ENCODE data around the gene CAPN8. TPM values are rescaled to one million over a fixed set of nuclear protein-coding genes. Genes with fewer than 3 reads are reported as not detected.

CAPN8 gene
- total RNA-seq, 1 donor from 2014 or later = not detected

DNA sequence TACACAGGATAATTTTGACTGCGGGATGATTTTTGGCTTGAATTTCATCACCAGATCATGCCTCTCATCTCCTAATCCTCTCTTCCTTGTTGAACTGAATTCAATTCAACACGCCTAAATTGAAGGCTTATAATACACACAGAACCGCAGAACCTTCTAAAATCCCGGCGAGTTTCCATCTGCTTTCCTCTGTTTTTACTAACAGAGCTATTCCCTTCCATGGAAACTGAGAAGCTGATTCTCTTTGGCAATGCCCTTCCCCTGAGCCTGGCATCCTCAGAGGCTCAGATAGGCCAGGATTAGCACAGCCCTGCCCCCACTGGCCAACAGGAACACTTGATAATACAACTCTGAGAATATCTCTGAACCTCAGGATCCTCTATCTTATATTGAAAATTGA lies 130.2 kb downstream of the CAPN8 start:
- H3K36me3 ChIP-seq (ENCODE audit: control insufficient read depth, insufficient read depth, low read length) = no peaks in the 10 kb centered on the region
- H3K27me3 ChIP-seq (ENCODE audit: control insufficient read depth, insufficient read depth, low read length) = peaks cover 17% of the 10 kb centered on the region
- no peak for DNase-seq (ENCODE audit: low read depth)
- TF ChIP-seq, protein P1, sequence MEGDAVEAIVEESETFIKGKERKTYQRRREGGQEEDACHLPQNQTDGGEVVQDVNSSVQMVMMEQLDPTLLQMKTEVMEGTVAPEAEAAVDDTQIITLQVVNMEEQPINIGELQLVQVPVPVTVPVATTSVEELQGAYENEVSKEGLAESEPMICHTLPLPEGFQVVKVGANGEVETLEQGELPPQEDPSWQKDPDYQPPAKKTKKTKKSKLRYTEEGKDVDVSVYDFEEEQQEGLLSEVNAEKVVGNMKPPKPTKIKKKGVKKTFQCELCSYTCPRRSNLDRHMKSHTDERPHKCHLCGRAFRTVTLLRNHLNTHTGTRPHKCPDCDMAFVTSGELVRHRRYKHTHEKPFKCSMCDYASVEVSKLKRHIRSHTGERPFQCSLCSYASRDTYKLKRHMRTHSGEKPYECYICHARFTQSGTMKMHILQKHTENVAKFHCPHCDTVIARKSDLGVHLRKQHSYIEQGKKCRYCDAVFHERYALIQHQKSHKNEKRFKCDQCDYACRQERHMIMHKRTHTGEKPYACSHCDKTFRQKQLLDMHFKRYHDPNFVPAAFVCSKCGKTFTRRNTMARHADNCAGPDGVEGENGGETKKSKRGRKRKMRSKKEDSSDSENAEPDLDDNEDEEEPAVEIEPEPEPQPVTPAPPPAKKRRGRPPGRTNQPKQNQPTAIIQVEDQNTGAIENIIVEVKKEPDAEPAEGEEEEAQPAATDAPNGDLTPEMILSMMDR (IDR thresholded peaks at IDR 0.05; ENCODE audit: insufficient read depth, low read length, poor library complexity, severe bottlenecking) = no peak
- no peak overlapping the region for H3K4me3 ChIP-seq (ENCODE audit: low read depth, low read length)

DNA sequence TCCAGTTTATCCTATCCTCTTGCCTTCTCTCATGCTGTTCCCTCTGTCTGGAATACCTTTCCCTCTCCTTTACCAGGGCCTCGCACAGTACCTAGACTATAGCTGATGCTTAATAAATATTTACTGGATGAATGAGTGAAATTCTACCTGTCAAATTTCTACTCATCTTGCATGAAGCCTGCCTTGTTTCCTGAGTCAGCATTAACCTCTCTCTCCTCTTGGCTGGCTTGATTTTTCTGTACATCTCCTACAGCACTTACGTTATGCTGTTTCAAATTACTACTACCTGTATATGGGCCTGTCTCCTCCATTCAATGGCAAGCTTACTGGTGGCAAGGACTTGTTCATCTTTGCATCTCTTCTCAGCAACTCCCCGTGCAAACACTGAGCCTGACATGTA lies 130.8 kb downstream of the CAPN8 start:
- Histone ChIP-seq H3K36me3 (ENCODE audit: control insufficient read depth, insufficient read depth, low read length) (no peaks in the 10 kb centered on the region), H3K27me3 (ENCODE audit: control insufficient read depth, insufficient read depth, low read length) (peaks cover 11% of the 10 kb centered on the region), H3K4me3 (ENCODE audit: low read depth, low read length) (no peak overlapping the region)
- TF ChIP-seq, protein P1 (IDR thresholded peaks at IDR 0.05; ENCODE audit: insufficient read depth, low read length, poor library complexity, severe bottlenecking) = no peak
- DNase-seq (ENCODE audit: low read depth) = no peak

GRCh38 chr1:223533708-223534107 lies 131.8 kb downstream of the CAPN8 start:
- Histone ChIP-seq H3K27me3 (ENCODE audit: control insufficient read depth, insufficient read depth, low read length) (peaks cover 3% of the 10 kb centered on the region), H3K4me3 (ENCODE audit: low read depth, low read length) (no peak overlapping the region), H3K36me3 (ENCODE audit: control insufficient read depth, insufficient read depth, low read length) (no peaks in the 10 kb centered on the region)
- TF ChIP-seq, protein P1 (IDR thresholded peaks at IDR 0.05; ENCODE audit: insufficient read depth, low read length, poor library complexity, severe bottlenecking) = no peak
- no peak for DNase-seq (ENCODE audit: low read depth)

DNA sequence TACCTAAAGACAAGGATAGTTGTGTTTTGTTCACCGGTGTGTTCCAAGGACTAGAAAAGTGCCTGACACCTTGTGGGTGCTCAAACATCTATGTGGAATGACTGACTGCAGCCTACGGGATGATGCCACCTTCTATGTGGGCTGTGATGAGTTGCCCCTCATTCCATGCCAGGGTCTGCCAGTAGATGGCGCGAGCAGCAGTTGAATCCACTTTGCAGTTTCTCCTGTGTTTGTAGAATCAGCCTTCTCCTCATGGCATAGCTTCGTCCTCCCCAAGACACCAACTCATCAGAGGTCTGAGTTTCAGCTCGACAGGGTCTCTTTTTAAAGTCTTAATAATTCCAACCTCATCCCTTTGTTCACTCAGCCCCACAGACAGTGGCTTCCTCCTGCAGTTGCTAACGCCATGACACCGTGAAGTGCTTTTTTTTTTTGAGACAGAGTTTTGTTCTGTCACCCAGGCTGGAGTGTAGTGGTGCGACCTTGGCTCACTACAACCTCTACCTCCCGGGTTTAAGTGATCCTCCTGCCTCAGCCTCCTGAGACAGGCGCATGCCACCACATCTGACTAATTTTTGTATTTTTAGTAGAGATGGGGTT lies 133.7 kb downstream of the CAPN8 start:
- Histone ChIP-seq H3K27me3 (ENCODE audit: control insufficient read depth, insufficient read depth, low read length) (peaks cover 2% of the 10 kb centered on the region), H3K4me3 (ENCODE audit: low read depth, low read length) (no peak overlapping the region), H3K36me3 (ENCODE audit: control insufficient read depth, insufficient read depth, low read length) (no peaks in the 10 kb centered on the region)
- no peak for DNase-seq (ENCODE audit: low read depth)
- TF ChIP-seq, protein P1 (IDR thresholded peaks at IDR 0.05; ENCODE audit: insufficient read depth, low read length, poor library complexity, severe bottlenecking) = peak; percentile 87

GRCh38 chr1:223525957-223526356 lies 139.5 kb downstream of the CAPN8 start:
- TF ChIP-seq, protein P1 (IDR thresholded peaks at IDR 0.05; ENCODE audit: insufficient read depth, low read length, poor library complexity, severe bottlenecking) = no peak
- Histone ChIP-seq H3K4me3 (ENCODE audit: low read depth, low read length) (no peak overlapping the region), H3K27me3 (ENCODE audit: control insufficient read depth, insufficient read depth, low read length) (peaks cover 4% of the 10 kb centered on the region), H3K36me3 (ENCODE audit: control insufficient read depth, insufficient read depth, low read length) (no peaks in the 10 kb centered on the region)
- no peak for DNase-seq (ENCODE audit: low read depth)

GRCh38 chr1:223525546-223525945 lies 140.0 kb downstream of the CAPN8 start:
- Histone ChIP-seq H3K36me3 (ENCODE audit: control insufficient read depth, insufficient read depth, low read length) (no peaks in the 10 kb centered on the region), H3K27me3 (ENCODE audit: control insufficient read depth, insufficient read depth, low read length) (peaks cover 4% of the 10 kb centered on the region), H3K4me3 (ENCODE audit: low read depth, low read length) (no peak overlapping the region)
- DNase-seq (ENCODE audit: low read depth) = no peak
- TF ChIP-seq, protein P1 (IDR thresholded peaks at IDR 0.05; ENCODE audit: insufficient read depth, low read length, poor library complexity, severe bottlenecking) = no peak

All from kidney epithelial cell (primary cell).